B cell (primary cell): Measurements from ENCODE around the gene APPBP2.

Experiments used
- EZH2 ChIP-seq: IDR thresholded peaks from 2 replicates; pipeline ENCODE4 v1.6.1; 2012; ENCODE audit warnings: borderline replicate concordance, low read depth, mild to moderate bottlenecking, moderate library complexity, low read length; ENCODE audit not compliant: insufficient read depth, poor library complexity, severe bottlenecking
- TF ChIP-seq, protein P1 (sequence below): fragments of 200-600 bp; IDR thresholded peaks from one replicate; pipeline ENCODE4 v1.8.0; 2022; ENCODE audit warnings: antibody characterized with exemption, mild to moderate bottlenecking

DNA sequence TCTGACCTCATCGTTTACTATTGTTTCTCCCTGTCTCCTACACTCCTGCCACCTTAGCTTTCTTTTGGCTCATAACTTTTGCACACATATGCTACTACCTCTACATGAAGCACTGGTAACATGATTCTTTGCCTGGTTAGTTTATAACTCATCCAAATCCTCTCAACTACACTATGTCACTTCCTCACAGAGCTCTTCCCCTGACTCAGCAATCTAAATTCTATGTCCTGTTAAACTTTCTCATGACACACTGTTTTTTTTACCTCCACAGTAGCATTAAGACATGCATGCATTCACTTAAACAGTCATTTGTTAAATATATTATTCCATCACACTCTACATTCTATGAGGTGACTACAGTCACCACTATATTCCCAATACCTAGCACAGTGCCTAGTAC lies 19.7 kb downstream of the APPBP2 start:
- TF ChIP-seq, protein P1, sequence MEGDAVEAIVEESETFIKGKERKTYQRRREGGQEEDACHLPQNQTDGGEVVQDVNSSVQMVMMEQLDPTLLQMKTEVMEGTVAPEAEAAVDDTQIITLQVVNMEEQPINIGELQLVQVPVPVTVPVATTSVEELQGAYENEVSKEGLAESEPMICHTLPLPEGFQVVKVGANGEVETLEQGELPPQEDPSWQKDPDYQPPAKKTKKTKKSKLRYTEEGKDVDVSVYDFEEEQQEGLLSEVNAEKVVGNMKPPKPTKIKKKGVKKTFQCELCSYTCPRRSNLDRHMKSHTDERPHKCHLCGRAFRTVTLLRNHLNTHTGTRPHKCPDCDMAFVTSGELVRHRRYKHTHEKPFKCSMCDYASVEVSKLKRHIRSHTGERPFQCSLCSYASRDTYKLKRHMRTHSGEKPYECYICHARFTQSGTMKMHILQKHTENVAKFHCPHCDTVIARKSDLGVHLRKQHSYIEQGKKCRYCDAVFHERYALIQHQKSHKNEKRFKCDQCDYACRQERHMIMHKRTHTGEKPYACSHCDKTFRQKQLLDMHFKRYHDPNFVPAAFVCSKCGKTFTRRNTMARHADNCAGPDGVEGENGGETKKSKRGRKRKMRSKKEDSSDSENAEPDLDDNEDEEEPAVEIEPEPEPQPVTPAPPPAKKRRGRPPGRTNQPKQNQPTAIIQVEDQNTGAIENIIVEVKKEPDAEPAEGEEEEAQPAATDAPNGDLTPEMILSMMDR: no peak
- TF ChIP-seq EZH2: no peak
